GM18526 (cell line): ENCODE results near the gene COG7.

Experiments used
- POLR2A ChIP-seq: IDR thresholded peaks from 3 replicates; pipeline ENCODE4 v1.6.1; 2011; ENCODE audit not compliant: insufficient read length; ENCODE audit errors: extremely low read depth

The COG7 gene

DNA sequence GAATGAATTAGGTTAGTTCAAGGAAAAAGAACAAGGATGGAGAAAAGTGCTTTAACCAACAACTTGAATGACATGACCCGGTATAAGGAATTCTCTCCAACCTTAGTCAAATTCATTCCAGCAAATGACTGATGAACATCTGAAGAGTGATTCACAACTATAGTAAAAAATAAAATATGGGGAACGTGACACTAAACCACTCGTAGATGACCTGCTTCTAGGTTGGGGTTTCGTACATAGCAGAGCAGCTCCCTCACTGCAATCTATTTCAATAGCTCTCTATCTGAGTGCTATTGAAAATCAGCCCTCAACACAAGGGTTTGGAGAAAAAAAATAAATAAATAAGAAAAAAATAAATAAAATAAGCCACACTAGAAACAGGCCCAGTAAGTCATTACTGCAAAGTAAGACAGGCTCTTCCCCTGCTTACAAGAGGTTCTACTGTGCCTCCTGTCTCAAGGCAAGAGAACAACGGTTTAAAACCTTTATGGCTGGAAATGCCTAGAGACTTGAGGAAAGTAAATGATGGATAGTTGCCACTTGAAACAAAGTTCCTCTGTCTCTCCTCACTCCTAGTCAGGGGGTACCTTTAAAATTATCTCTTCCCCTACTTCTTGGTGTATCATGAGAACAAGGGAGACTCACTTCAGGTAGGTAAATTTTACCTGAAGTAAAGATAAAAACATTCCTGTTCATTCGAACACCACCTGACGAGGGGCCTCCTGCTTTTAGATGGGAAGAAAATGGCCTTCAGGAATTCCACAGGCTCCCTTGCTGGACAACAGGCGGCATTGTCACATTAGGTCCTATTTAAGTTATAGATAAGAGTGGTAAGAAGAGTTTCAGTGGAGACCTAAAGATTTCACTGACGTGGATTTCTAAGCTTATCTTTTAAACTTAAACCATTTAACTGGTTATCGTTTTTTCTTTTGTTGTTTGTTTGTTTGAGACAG, 20.5 kb downstream of the COG7 start:
- no peak for TF ChIP-seq POLR2A

GRCh38 chr16:23428351-23428750, 24.6 kb downstream of the COG7 start:
- TF ChIP-seq POLR2A, result no peak

- no peak for TF ChIP-seq POLR2A
Measured at GRCh38 chr16:23424292-23424958, 28.6 kb downstream of the COG7 start.

DNA sequence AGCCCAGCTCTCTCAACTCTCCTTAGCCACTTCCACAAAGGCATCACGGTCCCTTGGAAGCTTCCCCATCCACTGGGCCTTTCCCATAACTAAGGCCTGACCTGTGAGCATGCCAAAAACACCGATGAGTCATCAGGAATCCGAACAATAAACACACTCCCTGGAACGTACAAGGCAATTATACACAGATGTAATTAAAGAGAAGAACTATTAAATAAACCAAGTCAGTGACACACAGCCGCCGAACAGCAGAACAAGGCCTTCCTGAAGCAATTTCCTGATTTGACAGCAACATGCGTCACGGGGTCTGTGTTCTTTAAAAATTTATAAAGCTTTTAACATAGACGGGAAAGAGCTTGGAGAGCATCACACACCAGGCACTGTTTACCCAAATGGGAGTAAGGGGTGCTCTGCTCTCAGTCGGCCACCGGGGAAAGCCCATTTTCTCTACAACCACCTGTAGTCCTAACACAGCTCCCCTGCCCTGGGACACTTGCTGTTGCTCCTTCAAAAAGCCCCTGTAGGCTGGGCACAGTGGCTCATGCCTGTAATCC, 29.4 kb downstream of the COG7 start:
- TF ChIP-seq POLR2A, result no peak

GRCh38 chr16:23420011-23420410, 33.0 kb downstream of the COG7 start:
- TF ChIP-seq POLR2A, result no peak

GRCh38 chr16:23416816-23417215, 36.2 kb downstream of the COG7 start:
- no peak for TF ChIP-seq POLR2A

DNA sequence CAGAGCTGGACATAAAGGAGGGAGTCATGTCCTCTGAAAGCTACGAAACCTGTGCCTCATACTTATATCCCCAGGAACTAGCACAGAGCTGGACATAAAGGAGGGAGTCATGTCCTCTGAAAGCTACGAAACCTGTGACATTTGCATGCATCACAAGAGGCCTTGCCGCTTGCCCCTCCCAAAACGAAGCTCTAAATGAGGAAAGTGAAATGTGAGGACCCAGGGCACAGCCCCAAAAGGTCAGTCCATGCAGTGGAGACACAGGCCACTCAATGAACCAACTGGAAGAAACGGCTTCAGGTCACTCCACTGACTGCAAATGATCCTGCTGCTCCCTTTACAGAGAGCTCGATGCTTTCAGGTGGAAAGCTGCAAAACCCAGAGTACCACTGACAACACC, 38.3 kb downstream of the COG7 start:
- no peak for TF ChIP-seq POLR2A

DNA sequence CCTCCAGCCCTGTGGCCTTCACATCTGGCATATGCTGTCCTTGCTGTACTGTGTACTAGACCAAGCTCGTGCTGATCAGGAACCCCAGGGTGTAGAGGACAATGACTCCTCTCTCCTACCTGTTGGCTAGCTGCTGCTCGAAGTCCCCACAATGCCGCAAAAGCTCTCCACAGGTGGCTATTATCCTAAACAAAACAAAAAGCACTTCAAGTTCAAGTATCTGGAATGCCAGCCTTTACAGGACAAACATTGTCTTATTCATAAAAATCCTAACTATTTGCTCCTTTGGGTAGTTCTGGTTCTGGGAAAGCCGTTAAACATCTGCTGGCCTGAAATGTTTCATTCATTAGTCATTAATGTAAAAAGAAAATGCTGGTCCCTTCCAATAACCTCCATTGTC, 42.8 kb downstream of the COG7 start:
- TF ChIP-seq POLR2A, result no peak

GRCh38 chr16:23409522-23409921, 43.5 kb downstream of the COG7 start:
- no peak for TF ChIP-seq POLR2A

DNA sequence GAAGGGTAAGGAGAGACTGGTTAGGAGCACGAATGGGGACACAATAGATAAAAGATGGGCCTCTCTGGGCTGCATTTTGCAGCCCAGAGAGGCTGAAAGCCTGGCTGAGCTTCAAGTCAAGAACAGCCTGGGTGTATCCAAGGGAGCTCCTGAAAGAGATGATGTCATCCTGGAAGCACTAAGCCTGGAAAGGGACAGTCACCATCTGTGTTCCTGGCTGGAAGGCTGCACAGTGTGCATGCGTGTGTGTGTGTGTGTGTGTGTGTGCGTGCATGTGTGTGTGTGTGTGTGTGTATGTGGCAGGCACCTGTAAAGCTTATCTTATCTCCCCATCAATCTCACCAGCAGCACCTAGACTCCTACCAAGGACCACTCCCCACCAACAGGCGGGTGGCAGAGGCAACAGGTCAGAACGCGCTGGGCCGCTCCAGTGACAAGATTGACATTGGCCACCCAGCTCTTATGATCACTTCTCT, 44.1 kb downstream of the COG7 start:
- no peak for TF ChIP-seq POLR2A

DNA sequence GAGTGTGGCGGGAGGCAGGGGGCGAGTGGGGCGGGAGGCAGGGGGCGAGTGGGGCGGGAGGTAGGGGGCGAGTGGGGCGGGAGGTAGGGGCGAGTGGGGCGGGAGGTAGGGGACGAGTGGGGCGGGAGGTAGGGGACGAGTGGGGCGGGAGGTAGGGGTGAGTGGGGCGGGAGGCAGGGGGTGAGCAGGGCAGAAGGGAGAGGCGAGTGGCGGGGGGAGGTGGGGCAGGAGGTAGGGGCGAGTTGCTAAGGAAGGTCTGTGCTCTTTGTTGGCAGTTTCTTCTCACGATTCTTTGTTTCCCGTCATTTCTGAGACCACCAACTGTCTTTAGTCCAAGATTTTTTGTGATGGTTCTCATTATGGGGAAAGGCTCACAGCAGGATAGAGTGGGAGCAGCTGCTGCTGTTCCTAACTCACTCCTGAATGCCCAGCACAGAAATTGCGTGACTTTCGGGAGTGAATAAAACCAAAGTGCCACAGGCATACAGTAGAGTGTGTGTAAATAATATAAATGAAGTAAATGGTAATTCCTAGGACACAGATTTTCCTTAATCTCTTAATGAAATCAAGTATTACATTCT, 44.7 kb downstream of the COG7 start:
- TF ChIP-seq POLR2A, result no peak

DNA sequence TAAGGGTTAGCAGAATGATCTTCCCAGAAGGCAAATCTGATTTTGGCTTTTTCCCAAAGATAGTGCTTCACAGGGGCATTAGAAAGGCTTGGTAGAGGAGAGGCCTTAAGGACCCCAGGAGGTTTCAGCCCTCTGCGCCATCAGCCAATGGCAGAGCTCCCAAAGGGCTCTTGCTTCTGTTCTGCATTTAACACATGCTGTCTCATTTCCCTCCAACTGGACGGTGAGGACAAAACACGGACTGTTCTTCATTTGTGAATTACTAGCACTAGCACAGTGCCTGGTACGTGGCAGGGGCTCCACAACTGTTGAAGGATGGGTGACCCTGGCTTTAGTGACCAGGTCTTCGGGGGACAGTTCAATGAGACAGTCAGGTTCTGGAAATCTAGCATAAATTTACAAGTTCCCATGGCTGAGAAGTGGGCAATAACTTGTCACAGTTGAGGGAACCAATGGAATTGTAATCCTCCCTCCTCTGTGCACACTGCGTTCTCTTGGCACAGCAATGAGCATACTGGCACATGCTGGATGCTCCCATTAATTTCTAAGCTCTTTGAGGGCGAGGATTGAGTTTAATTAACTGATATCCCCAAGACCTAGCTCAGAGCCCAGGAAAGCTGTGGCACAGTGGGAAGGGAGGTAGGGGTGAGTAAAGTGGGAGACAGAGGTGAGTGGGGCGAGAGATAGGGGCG, 45.4 kb downstream of the COG7 start:
- no peak for TF ChIP-seq POLR2A

GRCh38 chr16:23406546-23407240, 46.3 kb downstream of the COG7 start:
- TF ChIP-seq POLR2A, result no peak

DNA sequence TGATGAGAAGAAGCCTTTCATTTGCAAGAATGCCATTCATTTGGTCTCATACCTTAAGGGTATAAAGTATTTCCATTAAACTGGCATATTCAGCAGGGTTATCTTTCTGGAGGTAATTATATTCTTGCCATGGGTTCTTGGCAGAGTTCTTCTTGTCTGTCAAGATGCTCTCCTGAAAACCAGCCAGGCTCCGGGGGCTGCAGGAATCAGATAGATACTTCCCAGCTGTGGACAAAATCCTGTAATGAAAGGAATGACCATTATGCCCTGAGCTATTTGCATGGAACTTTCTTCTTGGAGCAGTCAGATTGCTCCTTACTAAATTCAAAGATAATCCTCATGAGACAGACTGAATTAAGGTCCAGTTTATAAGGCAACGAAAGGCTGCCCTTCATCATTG, 47.0 kb downstream of the COG7 start:
- TF ChIP-seq POLR2A, result no peak
